IPS DF 19.7 (cell line): Measurements from ENCODE around the gene KLHL28.

Experiments
- DNase-seq: peaks from one replicate; pipeline ENCODE4 v3.0.0-alpha.2; 2013; ENCODE audit warnings: low read depth, low spot score

KLHL28 gene

GRCh38 chr14:44960646-44961045 is 1.1 kb downstream of the KLHL28 start:
- no peak for DNase-seq

GRCh38 chr14:44960146-44960545 is 1.6 kb downstream of the KLHL28 start:
- no peak for DNase-seq

GRCh38 chr14:44959538-44959937 is 2.2 kb downstream of the KLHL28 start:
- DNase-seq: no peak

GRCh38 chr14:44956866-44957265 is 4.9 kb downstream of the KLHL28 start:
- DNase-seq: no peak

- no peak for DNase-seq
Measured at GRCh38 chr14:44955528-44955927, 6.2 kb downstream of the KLHL28 start.

- no peak for DNase-seq
Measured at GRCh38 chr14:44954750-44955149, 7.0 kb downstream of the KLHL28 start.

GRCh38 chr14:44952391-44953110 is 9.2 kb downstream of the KLHL28 start:
- no peak for DNase-seq

GRCh38 chr14:44951051-44951450 is 10.7 kb downstream of the KLHL28 start:
- no peak for DNase-seq

GRCh38 chr14:44945264-44945663 is 16.5 kb downstream of the KLHL28 start:
- no peak for DNase-seq

- DNase-seq: no peak
Measured at GRCh38 chr14:44944107-44944506, 17.6 kb downstream of the KLHL28 start.

GRCh38 chr14:44942436-44942835 is 19.3 kb downstream of the KLHL28 start:
- no peak for DNase-seq

- no peak for DNase-seq
Measured at GRCh38 chr14:44941591-44941990, 20.2 kb downstream of the KLHL28 start.

GRCh38 chr14:44940944-44941343 is 20.8 kb downstream of the KLHL28 start:
- no peak for DNase-seq

- DNase-seq: no peak
Measured at GRCh38 chr14:44940211-44940610, 21.5 kb downstream of the KLHL28 start.

GRCh38 chr14:44937547-44937946 is 24.2 kb downstream of the KLHL28 start:
- DNase-seq: no peak

GRCh38 chr14:44935155-44935554 is 26.6 kb downstream of the KLHL28 start:
- no peak for DNase-seq

GRCh38 chr14:44928793-44929192 is 33.0 kb downstream of the KLHL28 start:
- no peak for DNase-seq

GRCh38 chr14:44914849-44915248 is 46.9 kb downstream of the KLHL28 start:
- no peak for DNase-seq

GRCh38 chr14:44912041-44912869 is 49.5 kb downstream of the KLHL28 start:
- no peak for DNase-seq

- DNase-seq: no peak
Measured at GRCh38 chr14:44910821-44911220, 50.9 kb downstream of the KLHL28 start.

GRCh38 chr14:44901696-44902095 is 60.1 kb downstream of the KLHL28 start:
- DNase-seq: no peak

- DNase-seq: no peak
Measured at GRCh38 chr14:44898551-44898950, 63.2 kb downstream of the KLHL28 start.

- no peak for DNase-seq
Measured at GRCh38 chr14:44897845-44898151, 63.9 kb downstream of the KLHL28 start.
